ENCODE results near the gene CCER1. TPM values are rescaled to one million over a fixed set of nuclear protein-coding genes. Genes with fewer than 3 reads are reported as not detected.

Gene CCER1
- total RNA-seq, 2 experiments from 2014 or later = not detected

GRCh38 chr12:90969851-90970250 lies 14.9 kb upstream of the CCER1 start:
- Mint-ChIP-seq H3K36me3 (ENCODE audit: low read depth) (no peaks in the 10 kb centered on the region), H3K27me3 (peaks cover 11% of the 10 kb centered on the region), H3K4me3 (no peak overlapping the region), H3K9me3 (no peaks in the 10 kb centered on the region), H3K4me1 (ENCODE audit: low read depth) (no peaks in the 10 kb centered on the region), H3K27ac (no peak overlapping the region)
- Histone ChIP-seq H3K4me1 (ENCODE audit: insufficient read depth, low read length) (no peaks in the 10 kb centered on the region), H3K36me3 (ENCODE audit: insufficient read depth, low read length) (no peaks in the 10 kb centered on the region), H3K27ac (ENCODE audit: low read depth in 1 of 2, low read length in 2 of 2) (no peak overlapping the region), H3K27me3 (ENCODE audit: control insufficient read depth in 1 of 2, insufficient read depth in 2 of 2, low read length in 2 of 2) (no peaks in the 10 kb centered on the region), H3K4me3 (ENCODE audit: low read length) (no peak overlapping the region), H3K9me3 (ENCODE audit: control insufficient read depth in 1 of 2, insufficient read depth in 1 of 2, low read length in 2 of 2) (no peaks in the 10 kb centered on the region)
- ATAC-seq (ENCODE audit: poor library complexity) = no peak
- intact Hi-C loops (cut with DNase I, micrococcal nuclease) = loop anchor here in 1 of 2 experiments (10.0 kb wide), 1 partner anchor 385 kb away; no protein-coding TSS in a partner anchor
- no peak for TF ChIP-seq CTCF (IDR thresholded peaks at IDR 0.05)
- CTCF ChIA-PET = no interaction called here
- no peak for DNase-seq
- POLR2A ChIA-PET = no interaction called here

- H3K4me3 ChIP-seq (ENCODE audit: low read length) = no peak overlapping the region
- H3K27ac Mint-ChIP-seq = no peak overlapping the region
- H3K9me3 Mint-ChIP-seq = no peaks in the 10 kb centered on the region
- H3K9me3 ChIP-seq (ENCODE audit: control insufficient read depth in 1 of 2, insufficient read depth in 1 of 2, low read length in 2 of 2) = no peaks in the 10 kb centered on the region
- DNase-seq (no peak), ATAC-seq (ENCODE audit: poor library complexity) (no peak)
- no peaks in the 10 kb centered on the region for H3K36me3 Mint-ChIP-seq (ENCODE audit: low read depth)
- H3K4me1 Mint-ChIP-seq (ENCODE audit: low read depth) = no peaks in the 10 kb centered on the region
- no peak overlapping the region for H3K4me3 Mint-ChIP-seq
- no peak for TF ChIP-seq CTCF (IDR thresholded peaks at IDR 0.05)
- no peaks in the 10 kb centered on the region for H3K4me1 ChIP-seq (ENCODE audit: insufficient read depth, low read length)
- H3K27ac ChIP-seq (ENCODE audit: low read depth in 1 of 2, low read length in 2 of 2) = no peak overlapping the region
- H3K27me3 ChIP-seq (ENCODE audit: control insufficient read depth in 1 of 2, insufficient read depth in 2 of 2, low read length in 2 of 2) = no peaks in the 10 kb centered on the region
- ChIA-PET CTCF (no interaction called here), POLR2A (no interaction called here)
- intact Hi-C loops (cut with DNase I, micrococcal nuclease) = no loop called here
- H3K36me3 ChIP-seq (ENCODE audit: insufficient read depth, low read length) = no peaks in the 10 kb centered on the region
- peaks cover 7% of the 10 kb centered on the region for H3K27me3 Mint-ChIP-seq
Observed at GRCh38 chr12:90969346-90969745, 14.4 kb upstream of the CCER1 start.

GRCh38 chr12:90965204-90965603 lies 10.2 kb upstream of the CCER1 start:
- no peaks in the 10 kb centered on the region for H3K36me3 Mint-ChIP-seq (ENCODE audit: low read depth)
- no peak overlapping the region for H3K4me3 Mint-ChIP-seq
- ChIA-PET CTCF (no interaction called here), POLR2A (no interaction called here)
- Histone ChIP-seq H3K27ac (ENCODE audit: low read depth in 1 of 2, low read length in 2 of 2) (no peak overlapping the region), H3K4me1 (ENCODE audit: insufficient read depth, low read length) (no peaks in the 10 kb centered on the region), H3K4me3 (ENCODE audit: low read length) (no peak overlapping the region), H3K36me3 (ENCODE audit: insufficient read depth, low read length) (no peaks in the 10 kb centered on the region), H3K27me3 (ENCODE audit: control insufficient read depth in 1 of 2, insufficient read depth in 2 of 2, low read length in 2 of 2) (no peaks in the 10 kb centered on the region), H3K9me3 (ENCODE audit: control insufficient read depth in 1 of 2, insufficient read depth in 1 of 2, low read length in 2 of 2) (no peaks in the 10 kb centered on the region)
- no peaks in the 10 kb centered on the region for H3K4me1 Mint-ChIP-seq (ENCODE audit: low read depth)
- no peaks in the 10 kb centered on the region for H3K9me3 Mint-ChIP-seq
- DNase-seq (no peak), ATAC-seq (ENCODE audit: poor library complexity) (no peak)
- no peak overlapping the region for H3K27ac Mint-ChIP-seq
- intact Hi-C loops (cut with DNase I, micrococcal nuclease) = no loop called here
- peaks cover 4% of the 10 kb centered on the region for H3K27me3 Mint-ChIP-seq
- no peak for TF ChIP-seq CTCF (IDR thresholded peaks at IDR 0.05)

All from CD4-positive, alpha-beta T cell (primary cell).